HEK293 (cell line): ENCODE data around the gene SPTLC2.

ENCODE experiments used
- CTCF ChIA-PET: fragments of 350-600 bp; formaldehyde crosslinking; extraction: SDS; loops from one replicate; lab custom pipeline; 2021; ENCODE audit warnings: antibody characterized with exemption; lab: Yijun Ruan, JAX
- POLR2A ChIA-PET: fragments of 300-600 bp; formaldehyde crosslinking; extraction: SDS; loops from one replicate; lab custom pipeline; 2020; ENCODE audit warnings: antibody characterized with exemption, inconsistent platforms; lab: Yijun Ruan, JAX
- H3K27ac ChIP-seq: fragments of 200-500 bp; sonication (Bioruptor generic); 2 replicates; pipeline ENCODE4 v1.5.1; 2014; ENCODE audit warnings: low read depth, low read length, control low read depth, inconsistent platforms; ENCODE audit errors: extremely low read depth
- H3K36me3 ChIP-seq, 2 experiments: fragments of 200-500 bp in 1 of 2; sonication (Bioruptor generic) in 1 of 2; 1 replicate in 1 of 2; 2 replicates in 1 of 2; pipeline ENCODE4 v1.5.1; 2014 to 2017; ENCODE audit warnings: inconsistent platforms in 2 of 2, low read length in 2 of 2; ENCODE audit not compliant: control insufficient read depth in 2 of 2, insufficient read depth in 1 of 2
- H3K4me1 ChIP-seq: fragments of 200-500 bp; sonication (Bioruptor generic); 2 replicates; pipeline ENCODE4 v1.5.1; 2014; ENCODE audit warnings: mild to moderate bottlenecking, low read length, inconsistent platforms; ENCODE audit not compliant: control insufficient read depth, insufficient read depth
- H3K4me3 ChIP-seq: 2 replicates; pipeline ENCODE4 v1.5.1; 2011; ENCODE audit warnings: low read depth, mild to moderate bottlenecking, control low read depth, low read length, moderate library complexity
- H3K9me3 ChIP-seq: fragments of 200-500 bp; sonication (Bioruptor generic); 2 replicates; pipeline ENCODE4 v1.5.1; 2014; ENCODE audit warnings: low read depth, low read length, inconsistent platforms; ENCODE audit not compliant: control insufficient read depth, insufficient read depth
- IKZF3 ChIP-seq: fragments of 450-650 bp; IDR thresholded peaks from 2 replicates; pipeline ENCODE4 v1.5.0; 2018; ENCODE audit warnings: missing biosample characterization, mild to moderate bottlenecking, missing genetic modification characterization, moderate library complexity
- KLF9 ChIP-seq: fragments of 450-650 bp; formaldehyde crosslinking; IDR thresholded peaks from 2 replicates; pipeline ENCODE4 v1.5.1; 2016; ENCODE audit warnings: missing biosample characterization, missing genetic modification characterization, low read depth
- MEIS1 ChIP-seq: sonication (generic); formaldehyde crosslinking; IDR thresholded peaks from 2 replicates; pipeline ENCODE4 v1.8.1; 2022; ENCODE audit warnings: missing genetic modification reagents, mild to moderate bottlenecking, borderline replicate concordance
- OSR2 ChIP-seq: fragments of 450-650 bp; formaldehyde crosslinking; IDR thresholded peaks from 2 replicates; pipeline ENCODE4 v1.5.1; 2016; ENCODE audit warnings: missing biosample characterization, missing genetic modification characterization
- SP7 ChIP-seq: fragments of 450-650 bp; formaldehyde crosslinking; IDR thresholded peaks from 2 replicates; pipeline ENCODE4 v1.5.1; 2016; ENCODE audit warnings: missing biosample characterization, missing genetic modification characterization
- ZBTB10 ChIP-seq: fragments of 450-650 bp; formaldehyde crosslinking; IDR thresholded peaks from 2 replicates; pipeline ENCODE4 v1.5.1; 2016; ENCODE audit warnings: missing biosample characterization, missing genetic modification characterization
- ZBTB20 ChIP-seq: fragments of 450-650 bp; formaldehyde crosslinking; IDR thresholded peaks from 2 replicates; pipeline ENCODE4 v1.5.1; 2016; ENCODE audit warnings: missing biosample characterization, missing genetic modification characterization
- ZBTB44 ChIP-seq: fragments of 450-650 bp; IDR thresholded peaks from 2 replicates; pipeline ENCODE4 v1.5.1; 2018; ENCODE audit warnings: missing biosample characterization, mild to moderate bottlenecking, missing genetic modification characterization
- ZIC2 ChIP-seq: fragments of 450-650 bp; formaldehyde crosslinking; IDR thresholded peaks from 2 replicates; pipeline ENCODE4 v1.5.1; 2016; ENCODE audit warnings: missing biosample characterization, missing genetic modification characterization
- ZNF10 ChIP-seq: fragments of 450-650 bp; formaldehyde crosslinking; IDR thresholded peaks from 2 replicates; pipeline ENCODE4 v1.5.1; 2017; ENCODE audit warnings: missing biosample characterization, missing genetic modification characterization
- ZNF2 ChIP-seq: fragments of 450-650 bp; formaldehyde crosslinking; IDR thresholded peaks from 2 replicates; pipeline ENCODE4 v1.5.1; 2016; ENCODE audit warnings: missing biosample characterization, missing genetic modification characterization
- ZNF211 ChIP-seq: fragments of 450-650 bp; formaldehyde crosslinking; IDR thresholded peaks from 2 replicates; pipeline ENCODE4 v1.5.1; 2016; ENCODE audit warnings: low read depth, missing biosample characterization, missing genetic modification characterization
- ZNF221 ChIP-seq: fragments of 450-650 bp; formaldehyde crosslinking; IDR thresholded peaks from 2 replicates; pipeline ENCODE4 v1.5.1; 2017; ENCODE audit warnings: missing biosample characterization, missing genetic modification characterization, borderline replicate concordance
- ZNF266 ChIP-seq: fragments of 450-650 bp; formaldehyde crosslinking; IDR thresholded peaks from 2 replicates; pipeline ENCODE4 v1.5.1; 2016; ENCODE audit warnings: missing biosample characterization, missing genetic modification characterization, low read depth
- ZNF280C ChIP-seq: fragments of 450-650 bp; formaldehyde crosslinking; IDR thresholded peaks from 2 replicates; pipeline ENCODE4 v1.5.1; 2016; ENCODE audit warnings: missing biosample characterization, missing genetic modification characterization
- ZNF335 ChIP-seq: fragments of 450-650 bp; formaldehyde crosslinking; conservative IDR thresholded peaks from 2 replicates; pipeline ENCODE4 v1.5.1; 2016; ENCODE audit warnings: missing biosample characterization, missing genetic modification characterization
- ZNF350 ChIP-seq: fragments of 450-650 bp; formaldehyde crosslinking; IDR thresholded peaks from 2 replicates; pipeline ENCODE4 v1.5.0; 2017; ENCODE audit warnings: missing biosample characterization, mild to moderate bottlenecking, missing genetic modification characterization
- ZNF404 ChIP-seq: fragments of 450-650 bp; formaldehyde crosslinking; IDR thresholded peaks from 2 replicates; pipeline ENCODE4 v1.5.1; 2017; ENCODE audit warnings: missing biosample characterization, missing genetic modification characterization
- ZNF488 ChIP-seq: fragments of 450-650 bp; formaldehyde crosslinking; IDR thresholded peaks from 2 replicates; pipeline ENCODE4 v1.5.1; 2016; ENCODE audit warnings: missing biosample characterization, missing genetic modification characterization
- ZNF514 ChIP-seq: fragments of 450-650 bp; formaldehyde crosslinking; IDR thresholded peaks from 2 replicates; pipeline ENCODE4 v1.5.1; 2016; ENCODE audit warnings: missing biosample characterization, missing genetic modification characterization
- ZNF549 ChIP-seq: fragments of 450-650 bp; IDR thresholded peaks from 2 replicates; pipeline ENCODE4 v1.5.1; 2018; ENCODE audit warnings: missing biosample characterization, missing genetic modification characterization, mild to moderate bottlenecking, inconsistent platforms, moderate library complexity
- ZNF596 ChIP-seq: fragments of 450-650 bp; IDR thresholded peaks from 2 replicates; pipeline ENCODE4 v1.5.0; 2018; ENCODE audit warnings: missing biosample characterization, mild to moderate bottlenecking, missing genetic modification characterization, moderate library complexity
- ZNF600 ChIP-seq: fragments of 450-650 bp; formaldehyde crosslinking; IDR thresholded peaks from 2 replicates; pipeline ENCODE4 v1.5.1; 2016; ENCODE audit warnings: missing biosample characterization, missing genetic modification characterization
- ZNF639 ChIP-seq: fragments of 450-650 bp; formaldehyde crosslinking; IDR thresholded peaks from 2 replicates; pipeline ENCODE4 v1.5.1; 2016; ENCODE audit warnings: missing biosample characterization, missing genetic modification characterization
- ZNF660 ChIP-seq: fragments of 450-650 bp; IDR thresholded peaks from 2 replicates; pipeline ENCODE4 v1.5.1; 2018; ENCODE audit warnings: missing biosample characterization, mild to moderate bottlenecking, missing genetic modification characterization

The SPTLC2 gene

GRCh38 chr14:77470224-77470870 lies 146.1 kb downstream of the SPTLC2 start (continued):
- TF ChIP-seq MEIS1 = no peak
- no peak for TF ChIP-seq ZNF266 (tag by site-specific recombination)
- TF ChIP-seq ZNF221 = no peak
- peak; percentile 66 for TF ChIP-seq ZNF596 (tag by site-specific recombination)
- TF ChIP-seq SP7 (tag by site-specific recombination) = no peak

GRCh38 chr14:77469539-77469938 lies 146.9 kb downstream of the SPTLC2 start:
- Histone ChIP-seq H3K36me3 (peaks cover 41 to 48% of the 10 kb centered on the region in 2 experiments), H3K4me1 (no peaks in the 10 kb centered on the region), H3K27ac (no peak overlapping the region), H3K4me3 (no peak overlapping the region), H3K9me3 (no peaks in the 10 kb centered on the region)
- TF ChIP-seq ZNF660 (tag by site-specific recombination) (peak; percentile 83), ZBTB20 (tag by site-specific recombination) (no peak), ZNF280C (tag by site-specific recombination) (no peak), ZBTB44 (tag by site-specific recombination) (peak; percentile 12; the same call in 1 of the 2 replicates), ZNF488 (tag by site-specific recombination) (no peak), ZNF600 (peak; percentile 11; the same call in 1 of the 2 replicates), IKZF3 (peak; percentile 8; the same call in 1 of the 2 replicates), ZNF10 (tag by site-specific recombination) (peak; percentile 40; the same call in 1 of the 2 replicates), OSR2 (tag by site-specific recombination) (peak; percentile 18; the same call in 1 of the 2 replicates), KLF9 (tag by site-specific recombination) (no peak), ZNF639 (tag by site-specific recombination) (no peak)
- POLR2A ChIA-PET = no interaction called here
- CTCF ChIA-PET = interaction anchor here (0.9 kb wide), 1 partner anchor 11 kb away, joined by 5 read pairs; no protein-coding TSS in a partner anchor

GRCh38 chr14:77469067-77469505 lies 147.4 kb downstream of the SPTLC2 start:
- H3K27ac ChIP-seq = no peak overlapping the region
- H3K9me3 ChIP-seq = no peaks in the 10 kb centered on the region
- no peak overlapping the region for H3K4me3 ChIP-seq
- CTCF ChIA-PET = interaction anchor here (0.6 to 0.9 kb wide), 2 partner anchors 10 to 114 kb away, joined by 3 to 5 read pairs; no protein-coding TSS in a partner anchor
- H3K36me3 ChIP-seq = peaks cover 43 to 52% of the 10 kb centered on the region in 2 experiments
- POLR2A ChIA-PET = no interaction called here
- no peaks in the 10 kb centered on the region for H3K4me1 ChIP-seq
- TF ChIP-seq OSR2 (tag by site-specific recombination) = no peak
- TF ChIP-seq ZNF514 (tag by site-specific recombination) = no peak
- no peak for TF ChIP-seq ZNF350 (tag by site-specific recombination)
- no peak for TF ChIP-seq ZNF211
- no peak for TF ChIP-seq ZNF2 (tag by site-specific recombination)
- no peak for TF ChIP-seq ZIC2 (tag by site-specific recombination)
- TF ChIP-seq ZNF404 (tag by site-specific recombination) = no peak
- no peak for TF ChIP-seq ZNF549 (tag by site-specific recombination)
- TF ChIP-seq ZBTB10 (tag by site-specific recombination) = no peak
- no peak for TF ChIP-seq ZNF335 (tag by site-specific recombination)
